ENCODE results near the gene NFATC2.

DNA sequence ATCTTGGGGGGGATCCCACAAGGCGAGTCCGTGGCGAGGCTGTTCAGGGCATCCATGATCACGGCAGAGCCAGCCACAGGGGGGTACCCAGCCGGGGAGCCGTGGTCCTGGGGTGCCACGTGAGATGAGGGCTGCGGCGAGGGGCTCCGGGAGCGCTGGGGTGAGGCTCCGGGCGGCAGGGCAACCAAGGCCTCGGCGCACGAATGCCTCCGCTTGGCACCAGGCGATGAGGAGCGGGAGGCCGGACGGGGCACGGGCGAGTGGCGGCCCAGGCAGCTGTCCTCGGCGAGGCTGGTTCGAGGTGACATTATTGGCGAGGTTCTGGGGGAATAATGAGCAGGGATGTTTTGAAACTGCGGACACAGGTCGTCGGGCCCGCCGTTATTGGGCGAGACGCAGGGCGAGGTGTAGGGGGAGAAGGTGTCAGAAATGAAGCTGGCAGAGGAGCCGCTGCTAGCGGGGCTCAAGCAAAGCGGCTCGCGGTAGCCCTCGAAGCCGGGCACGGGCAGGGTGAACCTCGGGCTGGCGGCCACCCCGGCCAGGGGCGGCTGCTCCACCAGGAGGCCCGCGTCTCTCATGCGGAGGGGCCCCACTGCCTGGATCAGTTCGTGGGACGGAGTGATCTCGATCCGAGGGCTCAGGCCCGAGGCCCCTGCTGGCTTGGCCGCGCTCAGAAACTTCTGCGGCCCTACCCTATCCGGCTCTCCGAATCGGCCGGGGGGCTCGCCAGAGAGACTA lies 19.1 kb downstream of the NFATC2 start:
- TF ChIP-seq, protein P1, sequence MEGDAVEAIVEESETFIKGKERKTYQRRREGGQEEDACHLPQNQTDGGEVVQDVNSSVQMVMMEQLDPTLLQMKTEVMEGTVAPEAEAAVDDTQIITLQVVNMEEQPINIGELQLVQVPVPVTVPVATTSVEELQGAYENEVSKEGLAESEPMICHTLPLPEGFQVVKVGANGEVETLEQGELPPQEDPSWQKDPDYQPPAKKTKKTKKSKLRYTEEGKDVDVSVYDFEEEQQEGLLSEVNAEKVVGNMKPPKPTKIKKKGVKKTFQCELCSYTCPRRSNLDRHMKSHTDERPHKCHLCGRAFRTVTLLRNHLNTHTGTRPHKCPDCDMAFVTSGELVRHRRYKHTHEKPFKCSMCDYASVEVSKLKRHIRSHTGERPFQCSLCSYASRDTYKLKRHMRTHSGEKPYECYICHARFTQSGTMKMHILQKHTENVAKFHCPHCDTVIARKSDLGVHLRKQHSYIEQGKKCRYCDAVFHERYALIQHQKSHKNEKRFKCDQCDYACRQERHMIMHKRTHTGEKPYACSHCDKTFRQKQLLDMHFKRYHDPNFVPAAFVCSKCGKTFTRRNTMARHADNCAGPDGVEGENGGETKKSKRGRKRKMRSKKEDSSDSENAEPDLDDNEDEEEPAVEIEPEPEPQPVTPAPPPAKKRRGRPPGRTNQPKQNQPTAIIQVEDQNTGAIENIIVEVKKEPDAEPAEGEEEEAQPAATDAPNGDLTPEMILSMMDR (IDR thresholded peaks at IDR 0.05; ENCODE audit: low read length): no peak
- no peak for TF ChIP-seq EZH2 (IDR thresholded peaks at IDR 0.05; ENCODE audit: borderline replicate concordance, low read length)
